Stomach (tissue), 9 donors: Measurements from ENCODE around the gene GOLIM4. TPM values are rescaled to one million over a fixed set of nuclear protein-coding genes. Genes with fewer than 3 reads are reported as not detected.
"Not testable (repeated sequence)": the region's sequence is repeated elsewhere in the genome, so short reads cannot be mapped to it uniquely, and the experiment has no call there.

Source experiments
- DNase-seq, 2 donors: peaks; one replicate each; pipeline versions ENCODE4 v3.0.0 to v3.0.0-alpha.2; 2013 to 2019
- H3K27ac ChIP-seq, 5 donors: fragments of 200-600 bp in 4 of 5; sonication (generic) in 4 of 5; one replicate each; pipeline ENCODE4 v1.5.1; 2013 to 2019; ENCODE audit warnings: mild to moderate bottlenecking in 1 of 5, moderate library complexity in 1 of 5
- H3K27me3 ChIP-seq, 3 donors: fragments of 200-600 bp; sonication (generic); one replicate each; pipeline ENCODE4 v1.5.1; 2017 to 2019; ENCODE audit warnings: mixed run types in 1 of 3
- H3K36me3 ChIP-seq, 4 donors: fragments of 200-600 bp; sonication (generic); 1 replicate in 3 of 4; 2 replicates in 1 of 4; pipeline ENCODE4 v1.5.1; 2016 to 2019
- H3K4me1 ChIP-seq, 4 donors: fragments of 200-600 bp; sonication (generic); one replicate each; pipeline ENCODE4 v1.5.1; 2016 to 2019
- H3K4me3 ChIP-seq, 4 donors: fragments of 200-600 bp; sonication (generic) in 3 of 4; one replicate each; pipeline ENCODE4 v1.5.1; 2016 to 2019; ENCODE audit warnings: mild to moderate bottlenecking in 1 of 4
- H3K9me3 ChIP-seq, 4 donors: fragments of 200-600 bp; sonication (generic); one replicate each; pipeline ENCODE4 v1.5.1; 2016 to 2019
- CTCF ChIP-seq, 7 experiments: fragments of 450-650 bp in 4 of 7; fragments of 200-600 bp in 3 of 7; sonication (generic) in 3 of 7; IDR thresholded peaks; one replicate each; pipeline ENCODE4 v1.5.1; 2016 to 2019; ENCODE audit warnings: antibody characterized with exemption in 7 of 7, control low read depth in 2 of 7, mild to moderate bottlenecking in 1 of 7
- EP300 ChIP-seq: sonication (generic); formaldehyde crosslinking; IDR thresholded peaks from one replicate; pipeline ENCODE4 v1.6.1; 2017; ENCODE audit warnings: antibody characterized with exemption
- POLR2A ChIP-seq, 4 donors: fragments of 450-650 bp; IDR thresholded peaks; one replicate each; pipeline ENCODE4 v1.6.1; 2016; ENCODE audit warnings: antibody characterized with exemption in 4 of 4, control low read depth in 2 of 4, mild to moderate bottlenecking in 1 of 4, moderate library complexity in 1 of 4
- POLR2AphosphoS5 ChIP-seq, 3 donors: sonication (generic); formaldehyde crosslinking; IDR thresholded peaks; one replicate each; pipeline ENCODE4 v1.6.1; 2016; ENCODE audit warnings: antibody characterized with exemption in 3 of 3
- WGBS, 5 donors: extraction: QIAGEN DNeasy Blood & Tissue Kit in 3 of 5; methylation state at CpG; one replicate each; pipeline versions ENCODE4 v1.1.5 to v1.1.7; 2013 to 2018; 5-methylcytosine and 5-hydroxymethylcytosine counted together
- intact Hi-C: fragments of 100-400 bp; cut with DNase I; formaldehyde crosslinking; loops from one replicate; pipeline ENCODE4 v1.15.1; 2023; ENCODE audit warnings: low total_unique reads
- polyA plus RNA-seq, 3 donors: library from polyadenylated mRNA; stranded (reverse); fragments of 200-250 nt; gene quantifications; one replicate each; pipeline ENCODE4 v1.2.3, GENCODE V29; 2013
- total RNA-seq, 5 donors: library from RNA; depleted of rRNA; stranded (reverse); fragments of >200 nt; gene quantifications; one replicate each; pipeline versions ENCODE4 v1.1.0 to v1.2.3, GENCODE V29; 2014 to 2016
- donor health status: healthy with polysubstance abuse.
- donor health status: Bipolar disorder and iron deficiency.
- donor health status: healthy.

Gene GOLIM4
- total and polyA plus RNA-seq, 8 donors = 7.6 to 102 (median 25.0) TPM

GRCh38 chr3:168021737-168022450 is 73.8 kb downstream of the GOLIM4 start:
- H3K27me3 ChIP-seq = no peaks in the 10 kb centered on the region
- TF ChIP-seq EP300 (no peak), POLR2AphosphoS5 (IDR thresholded peaks at IDR 0.05) (no peak), CTCF (IDR thresholded peaks at IDR 0.05) (no peak), POLR2A (IDR thresholded peaks at IDR 0.05) (no peak)
- H3K9me3 ChIP-seq = no peaks in the 10 kb centered on the region
- no peak overlapping the region for H3K4me3 ChIP-seq
- DNase-seq = no peak
- H3K27ac ChIP-seq = no peak overlapping the region
- H3K4me1 ChIP-seq = peaks cover 0 to 30% (median 8%) of the 10 kb centered on the region in 4 donors
- 56 to 68% (median 58%) methylated on average over 7 of the region's 7 CpGs for WGBS, 5 donors
- intact Hi-C loops = no loop called here
- peaks cover 25 to 93% (median 87%) of the 10 kb centered on the region in 4 donors for H3K36me3 ChIP-seq

GRCh38 chr3:168011280-168011679 is 84.4 kb downstream of the GOLIM4 start:
- H3K9me3 ChIP-seq, H3K27ac ChIP-seq, DNase-seq, H3K4me1 ChIP-seq, intact Hi-C loops, H3K4me3 ChIP-seq, H3K27me3 ChIP-seq: not testable (repeated sequence)
- peaks cover 7 to 36% (median 28%) of the 10 kb centered on the region in 4 donors for H3K36me3 ChIP-seq
- WGBS, 5 donors = 78 to 93% (median 91%) methylated on average over 8 to 17 of the region's 17 CpGs

DNA sequence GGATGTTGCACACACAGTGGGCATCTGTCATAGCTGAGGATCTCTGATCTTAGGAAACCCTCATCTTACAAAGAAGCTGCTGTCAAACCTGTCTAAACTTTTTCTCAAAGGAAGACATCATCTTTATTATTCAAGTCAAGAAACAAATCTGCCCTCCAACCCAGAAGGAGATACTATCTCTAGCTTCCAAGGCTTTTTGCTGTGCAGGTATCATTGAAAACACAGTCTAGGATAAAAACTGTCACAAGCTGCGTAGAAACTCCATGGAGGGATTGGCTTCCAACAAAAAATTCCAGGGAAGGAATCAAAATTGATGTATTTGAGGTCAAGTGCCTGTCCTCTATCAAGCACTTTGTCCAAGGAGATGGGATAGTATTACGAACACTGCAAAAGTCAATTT is 89.1 kb downstream of the GOLIM4 start:
- H3K36me3 ChIP-seq = peaks cover 7 to 36% (median 28%) of the 10 kb centered on the region in 4 donors
- no peaks in the 10 kb centered on the region for H3K9me3 ChIP-seq
- intact Hi-C loops = no loop called here
- H3K27me3 ChIP-seq = no peaks in the 10 kb centered on the region
- 79 to 97% (median 89%) methylated on average over 2 of the region's 2 CpGs for WGBS, 5 donors
- TF ChIP-seq POLR2AphosphoS5 (IDR thresholded peaks at IDR 0.05) = no peak
- no peak for TF ChIP-seq POLR2A (IDR thresholded peaks at IDR 0.05)
- no peak for TF ChIP-seq EP300
- no peak for TF ChIP-seq CTCF (IDR thresholded peaks at IDR 0.05)
- H3K4me3 ChIP-seq = no peak overlapping the region
- H3K27ac ChIP-seq = no peak overlapping the region
- no peak for DNase-seq
- peaks cover 0 to 7% (median 0%) of the 10 kb centered on the region in 4 donors for H3K4me1 ChIP-seq

- 57 to 73% (median 69%) methylated on average over 4 of the region's 4 CpGs for WGBS, 5 donors
- H3K4me1 ChIP-seq = peaks cover 0 to 7% (median 0%) of the 10 kb centered on the region in 4 donors
- H3K4me3 ChIP-seq = no peak overlapping the region
- intact Hi-C loops = no loop called here
- H3K27me3 ChIP-seq = no peaks in the 10 kb centered on the region
- no peak overlapping the region for H3K27ac ChIP-seq
- DNase-seq = no peak
- TF ChIP-seq POLR2AphosphoS5 (IDR thresholded peaks at IDR 0.05) (no peak), POLR2A (IDR thresholded peaks at IDR 0.05) (no peak), CTCF (IDR thresholded peaks at IDR 0.05) (no peak), EP300 (no peak)
- no peaks in the 10 kb centered on the region for H3K9me3 ChIP-seq
- peaks cover 0 to 11% (median 4%) of the 10 kb centered on the region in 4 donors for H3K36me3 ChIP-seq
Observed at GRCh38 chr3:168003911-168004310, 91.8 kb downstream of the GOLIM4 start.

DNA sequence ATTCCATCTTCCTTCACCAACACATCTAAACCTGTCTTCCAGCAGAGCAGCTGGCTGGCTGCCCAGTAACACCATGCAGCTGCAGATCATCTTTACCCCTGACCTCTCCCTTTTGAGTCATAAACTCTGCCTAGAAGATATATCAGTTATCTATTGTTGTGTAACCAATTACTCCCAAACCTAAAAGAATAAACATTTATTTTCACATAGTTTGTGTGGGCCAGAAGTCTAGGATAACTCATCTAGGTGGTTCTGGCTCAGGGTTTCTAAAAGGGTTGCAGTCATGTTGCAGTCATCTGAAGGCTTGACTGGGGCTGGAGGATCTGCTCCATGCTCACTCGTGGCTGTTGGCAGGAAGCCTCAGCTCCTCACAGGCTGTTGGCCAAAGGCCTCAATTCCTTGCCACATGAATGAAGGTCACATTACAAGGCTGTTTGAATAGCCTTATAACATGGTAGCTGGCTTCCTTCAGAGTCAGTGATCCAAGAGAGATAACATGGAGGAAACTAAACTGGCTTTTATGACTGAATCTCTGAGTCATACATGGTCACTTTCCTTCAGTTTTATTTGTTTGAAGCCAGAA is 92.8 kb downstream of the GOLIM4 start:
- H3K9me3 ChIP-seq = no peaks in the 10 kb centered on the region
- peak; percentile 6 to 64 for DNase-seq
- H3K27ac ChIP-seq = peak overlapping the region in 2 of 5 donors; percentile 24 to 25
- intact Hi-C loops = no loop called here
- peaks cover 0 to 2% (median under 1%) of the 10 kb centered on the region in 4 donors for H3K36me3 ChIP-seq
- WGBS, 5 donors = 10 to 40% (median 22%) methylated on average over 1 of the region's 1 CpG
- H3K27me3 ChIP-seq = no peaks in the 10 kb centered on the region
- no peak overlapping the region for H3K4me3 ChIP-seq
- TF ChIP-seq POLR2AphosphoS5 (IDR thresholded peaks at IDR 0.05) (peak in 2 of 3 donors; percentile 59 to 66), POLR2A (IDR thresholded peaks at IDR 0.05) (no peak), EP300 (no peak), CTCF (IDR thresholded peaks at IDR 0.05) (no peak)
- H3K4me1 ChIP-seq = peaks cover 0 to 7% (median 0%) of the 10 kb centered on the region in 4 donors
